Parathyroid adenoma (tissue), 2 donors: ENCODE measurements around the gene SELENOI.
"Not testable (repeated sequence)": the region's sequence is repeated elsewhere in the genome, so short reads cannot be mapped to it uniquely, and the experiment has no call there.

Source experiments
- H2AFZ ChIP-seq: fragments of 300-600 bp; sonication (generic); one replicate; pipeline ENCODE4 v1.7.0; 2017; ENCODE audit warnings: antibody characterized with exemption, mild to moderate bottlenecking
- H3K27ac ChIP-seq: fragments of 300-600 bp; sonication (generic); one replicate; pipeline ENCODE4 v1.7.0; 2017
- H3K27me3 ChIP-seq: fragments of 300-600 bp; sonication (generic); one replicate; pipeline ENCODE4 v1.7.0; 2017; ENCODE audit warnings: low read length; ENCODE audit not compliant: control insufficient read depth, insufficient read depth
- H3K36me3 ChIP-seq: fragments of 300-600 bp; sonication (generic); one replicate; pipeline ENCODE4 v1.7.0; 2017; ENCODE audit warnings: low read length; ENCODE audit not compliant: control insufficient read depth, insufficient read depth
- H3K4me1 ChIP-seq: fragments of 300-600 bp; sonication (generic); one replicate; pipeline ENCODE4 v1.7.0; 2017; ENCODE audit warnings: control low read depth
- H3K4me2 ChIP-seq: fragments of 300-600 bp; sonication (generic); one replicate; pipeline ENCODE4 v1.7.0; 2017; ENCODE audit warnings: low read length
- H3K4me3 ChIP-seq: fragments of 300-600 bp; sonication (generic); one replicate; pipeline ENCODE4 v1.7.0; 2017; ENCODE audit warnings: low read depth, low read length
- H3K79me2 ChIP-seq: fragments of 300-600 bp; sonication (generic); one replicate; pipeline ENCODE4 v1.7.0; 2017; ENCODE audit warnings: control low read depth
- H3K9ac ChIP-seq: fragments of 300-600 bp; sonication (generic); one replicate; pipeline ENCODE4 v1.7.0; 2017; ENCODE audit warnings: mild to moderate bottlenecking
- H3K9me3 ChIP-seq: fragments of 300-600 bp; sonication (generic); one replicate; pipeline ENCODE4 v1.7.0; 2017; ENCODE audit warnings: low read length; ENCODE audit not compliant: control insufficient read depth
- TF ChIP-seq, protein P1 (sequence below): fragments of 300-600 bp; sonication (generic); IDR thresholded peaks from one replicate; pipeline ENCODE4 v1.7.0; 2017; ENCODE audit warnings: antibody characterized with exemption, mild to moderate bottlenecking
- donor health status: primary hyperparathyroidism.

Gene SELENOI

GRCh38 chr2:26316845-26317244 is 29.1 kb upstream of the SELENOI start:
- H3K36me3 ChIP-seq: no peaks in the 10 kb centered on the region
- H3K9me3 ChIP-seq: no peaks in the 10 kb centered on the region
- H3K9ac ChIP-seq: no peak overlapping the region
- H3K4me3 ChIP-seq: no peak overlapping the region
- no peaks in the 10 kb centered on the region for H3K27me3 ChIP-seq
- H3K4me1 ChIP-seq: no peaks in the 10 kb centered on the region
- no peaks in the 10 kb centered on the region for H3K79me2 ChIP-seq
- no peak overlapping the region for H2AFZ ChIP-seq
- no peak overlapping the region for H3K4me2 ChIP-seq
- H3K27ac ChIP-seq: no peak overlapping the region
- TF ChIP-seq, protein P1, sequence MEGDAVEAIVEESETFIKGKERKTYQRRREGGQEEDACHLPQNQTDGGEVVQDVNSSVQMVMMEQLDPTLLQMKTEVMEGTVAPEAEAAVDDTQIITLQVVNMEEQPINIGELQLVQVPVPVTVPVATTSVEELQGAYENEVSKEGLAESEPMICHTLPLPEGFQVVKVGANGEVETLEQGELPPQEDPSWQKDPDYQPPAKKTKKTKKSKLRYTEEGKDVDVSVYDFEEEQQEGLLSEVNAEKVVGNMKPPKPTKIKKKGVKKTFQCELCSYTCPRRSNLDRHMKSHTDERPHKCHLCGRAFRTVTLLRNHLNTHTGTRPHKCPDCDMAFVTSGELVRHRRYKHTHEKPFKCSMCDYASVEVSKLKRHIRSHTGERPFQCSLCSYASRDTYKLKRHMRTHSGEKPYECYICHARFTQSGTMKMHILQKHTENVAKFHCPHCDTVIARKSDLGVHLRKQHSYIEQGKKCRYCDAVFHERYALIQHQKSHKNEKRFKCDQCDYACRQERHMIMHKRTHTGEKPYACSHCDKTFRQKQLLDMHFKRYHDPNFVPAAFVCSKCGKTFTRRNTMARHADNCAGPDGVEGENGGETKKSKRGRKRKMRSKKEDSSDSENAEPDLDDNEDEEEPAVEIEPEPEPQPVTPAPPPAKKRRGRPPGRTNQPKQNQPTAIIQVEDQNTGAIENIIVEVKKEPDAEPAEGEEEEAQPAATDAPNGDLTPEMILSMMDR: no peak

DNA sequence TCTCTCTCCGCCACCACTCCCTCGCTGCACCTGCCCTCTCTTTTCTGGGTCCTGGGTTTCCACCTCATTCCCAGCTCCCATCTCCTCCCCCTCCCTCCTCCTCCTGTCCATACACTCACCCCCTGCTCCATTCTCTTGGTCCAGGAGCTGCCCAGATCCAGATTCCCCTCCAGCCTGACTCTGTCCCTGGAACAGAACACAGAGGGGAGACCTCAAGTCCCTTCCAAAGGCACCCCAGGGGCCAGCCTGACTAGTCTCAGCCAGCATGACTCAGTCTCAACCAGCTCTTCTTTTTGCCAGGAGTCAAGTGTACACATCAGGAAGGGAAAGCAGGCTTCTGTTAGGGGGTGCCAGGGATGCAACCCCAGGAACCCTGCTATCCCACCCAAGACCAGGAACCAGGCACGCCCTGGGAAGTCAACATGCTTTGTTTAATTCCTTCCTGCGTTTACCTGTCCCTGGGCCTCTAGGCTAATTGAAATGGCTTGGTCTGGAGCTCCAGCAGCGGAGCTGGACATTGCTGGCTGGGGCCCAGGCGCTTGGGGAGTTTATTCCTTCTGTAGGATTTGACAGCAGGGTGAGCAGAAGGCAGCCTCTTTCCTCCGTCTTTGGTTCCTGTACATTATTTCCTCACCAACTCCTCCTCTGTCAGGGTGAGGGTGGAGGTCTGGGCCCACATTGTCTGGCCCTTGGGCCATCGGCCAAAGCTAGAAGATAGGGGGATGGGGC is 28.4 kb upstream of the SELENOI start:
- H3K36me3 ChIP-seq: no peaks in the 10 kb centered on the region
- no peaks in the 10 kb centered on the region for H3K4me1 ChIP-seq
- no peak overlapping the region for H3K9ac ChIP-seq
- no peaks in the 10 kb centered on the region for H3K9me3 ChIP-seq
- no peak overlapping the region for H3K27ac ChIP-seq
- no peak overlapping the region for H2AFZ ChIP-seq
- H3K4me2 ChIP-seq: no peak overlapping the region
- TF ChIP-seq, protein P1: no peak
- no peaks in the 10 kb centered on the region for H3K27me3 ChIP-seq
- H3K79me2 ChIP-seq: no peaks in the 10 kb centered on the region
- H3K4me3 ChIP-seq: no peak overlapping the region

- Histone ChIP-seq H3K36me3 (no peaks in the 10 kb centered on the region), H3K4me3 (no peak overlapping the region), H3K4me1 (no peaks in the 10 kb centered on the region), H3K27ac (no peak overlapping the region), H3K79me2 (no peaks in the 10 kb centered on the region), H3K9me3 (no peaks in the 10 kb centered on the region), H2AFZ (no peak overlapping the region), H3K4me2 (no peak overlapping the region), H3K27me3 (no peaks in the 10 kb centered on the region), H3K9ac (no peak overlapping the region)
- TF ChIP-seq, protein P1: no peak
Measured at GRCh38 chr2:26318950-26319349, 27.0 kb upstream of the SELENOI start.

DNA sequence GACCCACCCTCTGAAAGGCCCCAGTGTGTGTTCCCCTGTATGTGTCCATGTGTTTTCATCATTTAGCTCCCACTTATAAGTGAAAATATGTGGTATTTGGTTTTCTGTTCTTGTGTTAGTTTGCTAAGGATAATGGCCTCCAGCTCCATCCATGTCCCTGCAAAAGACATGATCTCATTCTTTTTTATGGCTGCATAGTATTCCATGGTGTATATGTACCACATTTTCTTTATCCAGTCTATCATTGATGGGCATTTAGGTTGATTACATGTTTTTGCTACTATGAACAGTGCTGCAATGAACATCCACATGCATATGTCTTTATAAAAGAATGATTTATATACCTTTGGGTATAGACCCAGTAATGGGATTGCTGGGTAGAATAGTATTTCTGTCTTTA is 21.5 kb upstream of the SELENOI start:
- H2AFZ ChIP-seq, H3K79me2 ChIP-seq, H3K4me2 ChIP-seq: not testable (repeated sequence)

DNA sequence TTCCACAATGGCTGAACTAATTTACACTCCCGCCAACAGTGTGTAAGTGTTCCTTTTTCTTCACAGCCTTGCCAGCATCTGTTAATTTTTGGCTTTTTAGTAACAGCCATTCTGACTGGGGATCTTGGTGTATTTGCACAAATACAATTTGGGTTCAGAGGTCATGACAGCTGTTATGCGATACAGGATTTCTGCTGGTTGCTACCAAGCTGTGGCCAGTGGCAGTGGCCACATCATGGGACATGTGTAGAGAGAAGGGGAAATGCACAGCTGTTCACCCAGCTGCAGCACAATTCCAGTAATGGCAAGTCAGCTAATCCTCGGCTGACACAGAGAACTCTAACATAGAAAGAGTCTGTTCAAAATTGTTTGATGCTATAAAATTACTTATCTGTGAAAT is 21.0 kb upstream of the SELENOI start:
- Histone ChIP-seq H3K9ac (no peak overlapping the region), H3K27me3 (no peaks in the 10 kb centered on the region), H3K36me3 (no peaks in the 10 kb centered on the region), H3K9me3 (no peaks in the 10 kb centered on the region), H3K79me2 (no peaks in the 10 kb centered on the region), H3K4me2 (no peak overlapping the region), H3K27ac (no peak overlapping the region), H2AFZ (no peak overlapping the region), H3K4me3 (no peak overlapping the region), H3K4me1 (no peaks in the 10 kb centered on the region)
- TF ChIP-seq, protein P1: no peak

More for the DNA sequence above, 21.5 kb upstream of the SELENOI start:
- not testable (repeated sequence) for H3K9me3 ChIP-seq, H3K27ac ChIP-seq, H3K36me3 ChIP-seq, H3K4me3 ChIP-seq, H3K4me1 ChIP-seq, H3K9ac ChIP-seq, H3K27me3 ChIP-seq
